Suprapubic skin (tissue), 4 donors: Measurements from ENCODE around the gene EYS. TPM values are rescaled to one million over a fixed set of nuclear protein-coding genes. Genes with fewer than 3 reads are reported as not detected.

Source experiments
- DNase-seq, 2 donors: peaks; one replicate each; pipeline ENCODE4 v3.0.0-alpha.2; 2019; ENCODE audit warnings: low spot score in 2 of 2
- H3K27ac ChIP-seq: fragments of 200-600 bp; sonication (generic); one replicate; pipeline ENCODE4 v1.5.1; 2019
- H3K27me3 ChIP-seq: fragments of 200-600 bp; sonication (generic); one replicate; pipeline ENCODE4 v1.5.1; 2019
- H3K36me3 ChIP-seq: fragments of 200-600 bp; sonication (generic); one replicate; pipeline ENCODE4 v1.5.1; 2019
- H3K4me1 ChIP-seq: fragments of 200-600 bp; sonication (generic); one replicate; pipeline ENCODE4 v1.5.1; 2019
- H3K4me3 ChIP-seq: fragments of 200-600 bp; sonication (generic); one replicate; pipeline ENCODE4 v1.5.1; 2019; ENCODE audit warnings: mild to moderate bottlenecking
- H3K9me3 ChIP-seq: fragments of 200-600 bp; sonication (generic); one replicate; pipeline ENCODE4 v1.5.1; 2019
- CTCF ChIP-seq, 2 donors: fragments of 200-600 bp in 1 of 2; fragments of 450-650 bp in 1 of 2; sonication (generic) in 1 of 2; IDR thresholded peaks; one replicate each; pipeline ENCODE4 v1.5.1; 2016 to 2019; ENCODE audit warnings: antibody characterized with exemption in 2 of 2, mild to moderate bottlenecking in 1 of 2, moderate library complexity in 1 of 2
- EP300 ChIP-seq: sonication (generic); formaldehyde crosslinking; IDR thresholded peaks from one replicate; pipeline ENCODE4 v1.6.1; 2017; ENCODE audit warnings: antibody characterized with exemption
- POLR2A ChIP-seq, 2 donors: fragments of 450-650 bp; IDR thresholded peaks; one replicate each; pipeline ENCODE4 v1.6.1; 2017; ENCODE audit warnings: antibody characterized with exemption in 2 of 2, mild to moderate bottlenecking in 2 of 2, moderate library complexity in 2 of 2
- POLR2AphosphoS5 ChIP-seq, 3 donors: sonication (generic); formaldehyde crosslinking; IDR thresholded peaks; one replicate each; pipeline ENCODE4 v1.6.1; 2017; ENCODE audit warnings: antibody characterized with exemption in 3 of 3
- WGBS: methylation state at CpG from one replicate; pipeline ENCODE4 v1.1.5; 2018; 5-methylcytosine and 5-hydroxymethylcytosine counted together
- total RNA-seq, 4 donors: library from RNA; depleted of rRNA; stranded (reverse); fragments of >200 nt; gene quantifications; one replicate each; pipeline ENCODE4 v1.1.0, GENCODE V29; 2016

The EYS gene
- total RNA-seq, 4 donors from 2014 or later, result not detected

GRCh38 chr6:65072500-65072899, 634.5 kb downstream of the EYS start:
- DNase-seq, result no peak
- Histone ChIP-seq H3K36me3 (no peaks in the 10 kb centered on the region), H3K27me3 (no peaks in the 10 kb centered on the region), H3K4me3 (no peak overlapping the region), H3K4me1 (no peaks in the 10 kb centered on the region), H3K9me3 (no peaks in the 10 kb centered on the region), H3K27ac (no peak overlapping the region)
- TF ChIP-seq CTCF (IDR thresholded peaks at IDR 0.05) (no peak), POLR2A (IDR thresholded peaks at IDR 0.05) (no peak), EP300 (no peak), POLR2AphosphoS5 (IDR thresholded peaks at IDR 0.05) (no peak)
- 97% methylated on average over 1 of the region's 1 CpG for WGBS

GRCh38 chr6:65071480-65071879, 635.5 kb downstream of the EYS start:
- WGBS, result 84% methylated on average over 2 of the region's 2 CpGs
- H3K9me3 ChIP-seq, result no peaks in the 10 kb centered on the region
- no peak overlapping the region for H3K27ac ChIP-seq
- TF ChIP-seq CTCF (IDR thresholded peaks at IDR 0.05), result no peak
- TF ChIP-seq EP300, result no peak
- TF ChIP-seq POLR2A (IDR thresholded peaks at IDR 0.05), result no peak
- TF ChIP-seq POLR2AphosphoS5 (IDR thresholded peaks at IDR 0.05), result no peak
- DNase-seq, result no peak
- no peaks in the 10 kb centered on the region for H3K4me1 ChIP-seq
- no peaks in the 10 kb centered on the region for H3K27me3 ChIP-seq
- no peak overlapping the region for H3K4me3 ChIP-seq
- H3K36me3 ChIP-seq, result no peaks in the 10 kb centered on the region

- Histone ChIP-seq H3K4me3 (no peak overlapping the region), H3K4me1 (no peaks in the 10 kb centered on the region), H3K9me3 (no peaks in the 10 kb centered on the region), H3K27ac (no peak overlapping the region), H3K36me3 (no peaks in the 10 kb centered on the region), H3K27me3 (no peaks in the 10 kb centered on the region)
- no peak for TF ChIP-seq CTCF (IDR thresholded peaks at IDR 0.05)
- TF ChIP-seq EP300, result no peak
- TF ChIP-seq POLR2AphosphoS5 (IDR thresholded peaks at IDR 0.05), result no peak
- no peak for TF ChIP-seq POLR2A (IDR thresholded peaks at IDR 0.05)
- 53% methylated on average over 1 of the region's 1 CpG for WGBS
- no peak for DNase-seq
Observed at GRCh38 chr6:65064844-65065243, 642.2 kb downstream of the EYS start.

- H3K36me3 ChIP-seq, result no peaks in the 10 kb centered on the region
- H3K9me3 ChIP-seq, result no peaks in the 10 kb centered on the region
- DNase-seq, result no peak
- TF ChIP-seq POLR2AphosphoS5 (IDR thresholded peaks at IDR 0.05) (no peak), EP300 (no peak), POLR2A (IDR thresholded peaks at IDR 0.05) (no peak), CTCF (IDR thresholded peaks at IDR 0.05) (no peak)
- no peak overlapping the region for H3K27ac ChIP-seq
- no peak overlapping the region for H3K4me3 ChIP-seq
- no peaks in the 10 kb centered on the region for H3K27me3 ChIP-seq
- H3K4me1 ChIP-seq, result no peaks in the 10 kb centered on the region
Observed at GRCh38 chr6:65059568-65059967, 647.5 kb downstream of the EYS start.

GRCh38 chr6:65055545-65055944, 651.5 kb downstream of the EYS start:
- DNase-seq, result no peak

More at GRCh38 chr6:65055545-65055944, 651.5 kb downstream of the EYS start:
- TF ChIP-seq CTCF (IDR thresholded peaks at IDR 0.05) (no peak), POLR2A (IDR thresholded peaks at IDR 0.05) (no peak), POLR2AphosphoS5 (IDR thresholded peaks at IDR 0.05) (no peak), EP300 (no peak)
- no peaks in the 10 kb centered on the region for H3K4me1 ChIP-seq
- H3K27me3 ChIP-seq, result no peaks in the 10 kb centered on the region
- no peak overlapping the region for H3K27ac ChIP-seq
- no peak overlapping the region for H3K4me3 ChIP-seq
- 91% methylated on average over 1 of the region's 1 CpG for WGBS
- H3K36me3 ChIP-seq, result no peaks in the 10 kb centered on the region
- H3K9me3 ChIP-seq, result no peaks in the 10 kb centered on the region
